IPS-15b (cell line): ENCODE measurements around the gene IRF2BP2.

Experiments
- H3K27me3 ChIP-seq: one replicate; pipeline ENCODE4 v1.6.1; 2013; ENCODE audit warnings: low read length; ENCODE audit not compliant: control insufficient read depth, insufficient read depth
- H3K36me3 ChIP-seq: one replicate; pipeline ENCODE4 v1.6.1; 2013; ENCODE audit warnings: low read length; ENCODE audit not compliant: control insufficient read depth, insufficient read depth
- H3K4me1 ChIP-seq: one replicate; pipeline ENCODE4 v1.6.1; 2013; ENCODE audit warnings: mild to moderate bottlenecking, low read length; ENCODE audit not compliant: control insufficient read depth, insufficient read depth
- H3K4me3 ChIP-seq: one replicate; pipeline ENCODE4 v1.5.1; 2013; ENCODE audit warnings: low read depth, low read length
- H3K9ac ChIP-seq: one replicate; pipeline ENCODE4 v1.6.1; 2013; ENCODE audit warnings: low read depth, mild to moderate bottlenecking, low read length
- H3K9me3 ChIP-seq: one replicate; pipeline ENCODE4 v1.6.1; 2013; ENCODE audit warnings: mild to moderate bottlenecking, low read length; ENCODE audit not compliant: control insufficient read depth, insufficient read depth

The IRF2BP2 gene

GRCh38 chr1:234570329-234571120 is 39.5 kb downstream of the IRF2BP2 start:
- H3K9me3 ChIP-seq: no peaks in the 10 kb centered on the region
- H3K36me3 ChIP-seq: no peaks in the 10 kb centered on the region
- no peak overlapping the region for H3K9ac ChIP-seq
- H3K4me1 ChIP-seq: no peaks in the 10 kb centered on the region
- no peak overlapping the region for H3K4me3 ChIP-seq
- no peaks in the 10 kb centered on the region for H3K27me3 ChIP-seq

- Histone ChIP-seq H3K9me3 (no peaks in the 10 kb centered on the region), H3K4me3 (no peak overlapping the region), H3K9ac (no peak overlapping the region), H3K36me3 (no peaks in the 10 kb centered on the region), H3K27me3 (no peaks in the 10 kb centered on the region), H3K4me1 (no peaks in the 10 kb centered on the region)
These were observed 41.6 kb downstream of the IRF2BP2 start for GRCh38 chr1:234568345-234568744.

- H3K9ac ChIP-seq: no peak overlapping the region
- H3K36me3 ChIP-seq: no peaks in the 10 kb centered on the region
- no peak overlapping the region for H3K4me3 ChIP-seq
- no peaks in the 10 kb centered on the region for H3K27me3 ChIP-seq
- no peaks in the 10 kb centered on the region for H3K4me1 ChIP-seq
- H3K9me3 ChIP-seq: no peaks in the 10 kb centered on the region
These were observed 44.8 kb downstream of the IRF2BP2 start for GRCh38 chr1:234565132-234565531.

GRCh38 chr1:234564035-234565029 is 45.6 kb downstream of the IRF2BP2 start:
- Histone ChIP-seq H3K9ac (no peak overlapping the region), H3K4me3 (no peak overlapping the region), H3K36me3 (no peaks in the 10 kb centered on the region), H3K27me3 (no peaks in the 10 kb centered on the region), H3K4me1 (no peaks in the 10 kb centered on the region), H3K9me3 (no peaks in the 10 kb centered on the region)

- no peak overlapping the region for H3K9ac ChIP-seq
- H3K27me3 ChIP-seq: no peaks in the 10 kb centered on the region
- no peak overlapping the region for H3K4me3 ChIP-seq
- H3K36me3 ChIP-seq: no peaks in the 10 kb centered on the region
- H3K9me3 ChIP-seq: no peaks in the 10 kb centered on the region
- no peaks in the 10 kb centered on the region for H3K4me1 ChIP-seq
These were observed 47.6 kb downstream of the IRF2BP2 start for GRCh38 chr1:234562334-234562733.

GRCh38 chr1:234561319-234561718 is 48.7 kb downstream of the IRF2BP2 start:
- H3K4me3 ChIP-seq: no peak overlapping the region
- H3K4me1 ChIP-seq: no peaks in the 10 kb centered on the region
- no peak overlapping the region for H3K9ac ChIP-seq
- no peaks in the 10 kb centered on the region for H3K27me3 ChIP-seq
- no peaks in the 10 kb centered on the region for H3K36me3 ChIP-seq
- H3K9me3 ChIP-seq: no peaks in the 10 kb centered on the region

- H3K9me3 ChIP-seq: no peaks in the 10 kb centered on the region
- no peaks in the 10 kb centered on the region for H3K36me3 ChIP-seq
- H3K4me3 ChIP-seq: no peak overlapping the region
- no peaks in the 10 kb centered on the region for H3K27me3 ChIP-seq
- no peak overlapping the region for H3K9ac ChIP-seq
- H3K4me1 ChIP-seq: no peaks in the 10 kb centered on the region
These were observed 49.9 kb downstream of the IRF2BP2 start for GRCh38 chr1:234559902-234560676.

GRCh38 chr1:234559152-234559901 is 50.7 kb downstream of the IRF2BP2 start:
- Histone ChIP-seq H3K9me3 (no peaks in the 10 kb centered on the region), H3K4me1 (no peaks in the 10 kb centered on the region), H3K36me3 (no peaks in the 10 kb centered on the region), H3K27me3 (no peaks in the 10 kb centered on the region), H3K9ac (no peak overlapping the region), H3K4me3 (no peak overlapping the region)

- Histone ChIP-seq H3K9me3 (no peaks in the 10 kb centered on the region), H3K27me3 (no peaks in the 10 kb centered on the region), H3K4me3 (no peak overlapping the region), H3K9ac (no peak overlapping the region), H3K36me3 (no peaks in the 10 kb centered on the region), H3K4me1 (no peaks in the 10 kb centered on the region)
These were observed 51.6 kb downstream of the IRF2BP2 start for GRCh38 chr1:234558330-234558836.

GRCh38 chr1:234556245-234556943 is 53.6 kb downstream of the IRF2BP2 start:
- H3K4me3 ChIP-seq: no peak overlapping the region
- H3K27me3 ChIP-seq: no peaks in the 10 kb centered on the region
- no peaks in the 10 kb centered on the region for H3K36me3 ChIP-seq
- no peaks in the 10 kb centered on the region for H3K4me1 ChIP-seq
- H3K9me3 ChIP-seq: no peaks in the 10 kb centered on the region
- H3K9ac ChIP-seq: no peak overlapping the region
